ENCODE results near the gene MFSD6L. TPM values are rescaled to one million over a fixed set of nuclear protein-coding genes. Genes with fewer than 3 reads are reported as not detected.
A peak's percentile ranks its signal among the peaks of the same experiment; 100 is the strongest.

MFSD6L gene
- total and polyA plus RNA-seq, 2 of the 13 experiments (the other 11 are each of a cell fraction or from before 2014, with no cell fraction given): not detected

GRCh38 chr17:8788998-8789397, 10.2 kb downstream of the MFSD6L start (continued):
- TF ChIP-seq AHDC1 (CRISPR knock-in tag; IDR thresholded peaks at IDR 0.05; ENCODE audit: borderline replicate concordance) (peak; percentile 55; the same call in 1 of the 2 replicates), JUN (CRISPR knock-in tag; IDR thresholded peaks at IDR 0.05) (no peak), NR2F2 (IDR thresholded peaks at IDR 0.05; ENCODE audit: borderline replicate concordance, low read depth) (peak; percentile 93)

- no peak overlapping the region for H3K4me2 ChIP-seq (ENCODE audit: low read depth, low read length)
- WGBS (ENCODE audit: low lambda C conversion rate): 25% methylated on average over 15 of the region's 19 CpGs
- no peak for FAIRE-seq
Observed at GRCh38 chr17:8785547-8786413, 13.4 kb downstream of the MFSD6L start.

More at GRCh38 chr17:8785547-8786413, 13.4 kb downstream of the MFSD6L start:
- H3K27me3 ChIP-seq (ENCODE audit: control insufficient read depth in 1 of 2, insufficient read depth in 2 of 2, low read length in 2 of 2): peaks cover 2 to 45% of the 10 kb centered on the region in 2 experiments; a peak in 4 of 5 replicates
- peak; percentile 90 for ATAC-seq
- peaks cover 18% of the 10 kb centered on the region for H3K4me1 ChIP-seq (ENCODE audit: insufficient read depth, low read length)
- no peak overlapping the region for H3K4me3 ChIP-seq (replicated peaks in 1 of 3; ENCODE audit: insufficient read depth in 1 of 3, low read depth in 2 of 3, low read length in 3 of 3)
- POLR2A ChIA-PET: no interaction called here
- no peak overlapping the region for H3K9ac ChIP-seq (ENCODE audit: insufficient read depth, low read depth, low read length)
- no peak for TF ChIP-seq AGO2 (optimal IDR thresholded peaks at IDR 0.05; ENCODE audit: low read depth, low read length)
- TF ChIP-seq, protein P1, sequence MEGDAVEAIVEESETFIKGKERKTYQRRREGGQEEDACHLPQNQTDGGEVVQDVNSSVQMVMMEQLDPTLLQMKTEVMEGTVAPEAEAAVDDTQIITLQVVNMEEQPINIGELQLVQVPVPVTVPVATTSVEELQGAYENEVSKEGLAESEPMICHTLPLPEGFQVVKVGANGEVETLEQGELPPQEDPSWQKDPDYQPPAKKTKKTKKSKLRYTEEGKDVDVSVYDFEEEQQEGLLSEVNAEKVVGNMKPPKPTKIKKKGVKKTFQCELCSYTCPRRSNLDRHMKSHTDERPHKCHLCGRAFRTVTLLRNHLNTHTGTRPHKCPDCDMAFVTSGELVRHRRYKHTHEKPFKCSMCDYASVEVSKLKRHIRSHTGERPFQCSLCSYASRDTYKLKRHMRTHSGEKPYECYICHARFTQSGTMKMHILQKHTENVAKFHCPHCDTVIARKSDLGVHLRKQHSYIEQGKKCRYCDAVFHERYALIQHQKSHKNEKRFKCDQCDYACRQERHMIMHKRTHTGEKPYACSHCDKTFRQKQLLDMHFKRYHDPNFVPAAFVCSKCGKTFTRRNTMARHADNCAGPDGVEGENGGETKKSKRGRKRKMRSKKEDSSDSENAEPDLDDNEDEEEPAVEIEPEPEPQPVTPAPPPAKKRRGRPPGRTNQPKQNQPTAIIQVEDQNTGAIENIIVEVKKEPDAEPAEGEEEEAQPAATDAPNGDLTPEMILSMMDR (CRISPR knock-in tag; IDR thresholded peaks at IDR 0.05): peak; percentile 88
- peak; percentile 80 for TF ChIP-seq XRCC5 (optimal IDR thresholded peaks at IDR 0.05; ENCODE audit: low read length)
- peak; percentile 85 for TF ChIP-seq STAG1 (CRISPR knock-in tag; IDR thresholded peaks at IDR 0.05)
- peak; percentile 51 for TF ChIP-seq SMC3 (IDR thresholded peaks at IDR 0.05; ENCODE audit: low read length)
- TF ChIP-seq RAD21 (CRISPR knock-in tag; IDR thresholded peaks at IDR 0.05): peak; percentile 62
- no peaks in the 10 kb centered on the region for H3K36me3 ChIP-seq (replicated peaks in 1 of 2; ENCODE audit: control insufficient read depth in 1 of 2, insufficient read depth in 2 of 2, low read length in 2 of 2)
- in situ Hi-C loops (cut with HindIII; ENCODE audit: extremely low pct_ligation_motif_present, low pct_unique_long_range_greater_than_20kb) (no loop called here), intact Hi-C loops (cut with micrococcal nuclease; ENCODE audit: unreplicated experiment) (no loop called here)
- H3K27ac ChIP-seq (ENCODE audit: extremely low read length, insufficient read depth, low read length): no peak overlapping the region
- H2AFZ ChIP-seq (ENCODE audit: low read length): no peak overlapping the region
- H3K79me2 ChIP-seq (ENCODE audit: insufficient read depth, low read length): no peaks in the 10 kb centered on the region
- no peaks in the 10 kb centered on the region for H3K9me3 ChIP-seq (ENCODE audit: low read length)
- BruUV-seq (replicated peaks): no TSS peak
- DNase-seq (ENCODE audit: low spot score): peak; percentile 47
- CTCF ChIA-PET (ENCODE audit: low intra/inter-chr PET ratio, low total read pairs): interaction anchor here (0.7 to 1.6 kb wide), 3 partner anchors 32 to 402 kb away, joined by 3 to 5 read pairs (median 4); partner anchors contain the start of gene RPL26
- no peaks in the 10 kb centered on the region for H4K20me1 ChIP-seq (ENCODE audit: insufficient read depth, low read length)
